HG02642 (cell line): ENCODE data around the gene PRKCA.

Experiments used
- ATAC-seq: cut with Tn5 transposase; IDR thresholded peaks from one replicate; pipeline ENCODE4 v1.9.1; 2021; ENCODE audit warnings: mild to moderate bottlenecking; ENCODE audit not compliant: unreplicated experiment, poor library complexity

PRKCA gene

DNA sequence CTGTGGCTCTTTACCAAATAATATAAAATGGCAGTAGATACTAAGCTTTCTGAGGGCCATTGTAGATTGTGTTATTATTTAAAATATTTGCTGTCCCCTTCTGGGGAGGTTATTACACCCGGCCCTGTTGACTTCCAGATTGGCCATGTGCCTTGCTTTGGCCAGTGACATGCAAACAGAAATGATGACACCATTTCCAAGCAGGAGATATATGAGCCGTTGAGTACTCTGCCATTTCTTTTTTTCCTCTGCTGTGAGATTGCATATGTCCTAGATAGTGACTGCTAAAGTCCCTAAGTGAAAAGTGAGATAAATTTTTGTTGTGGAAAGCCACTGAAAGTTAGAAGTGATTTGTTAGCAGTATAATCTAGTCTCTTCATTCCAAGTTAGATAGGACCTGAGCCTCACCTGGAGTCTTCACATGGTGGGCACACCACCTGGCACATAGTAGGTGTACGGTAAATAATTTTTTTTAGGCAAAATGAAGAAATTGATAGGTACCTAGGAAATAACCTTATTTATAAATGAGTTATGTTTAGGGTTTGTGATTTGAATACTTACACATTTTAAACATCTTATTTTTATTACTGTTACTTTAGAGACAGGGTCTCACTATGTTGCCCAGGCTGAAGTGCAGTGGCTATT is 328.5 kb downstream of the PRKCA start:
- no peak for ATAC-seq

DNA sequence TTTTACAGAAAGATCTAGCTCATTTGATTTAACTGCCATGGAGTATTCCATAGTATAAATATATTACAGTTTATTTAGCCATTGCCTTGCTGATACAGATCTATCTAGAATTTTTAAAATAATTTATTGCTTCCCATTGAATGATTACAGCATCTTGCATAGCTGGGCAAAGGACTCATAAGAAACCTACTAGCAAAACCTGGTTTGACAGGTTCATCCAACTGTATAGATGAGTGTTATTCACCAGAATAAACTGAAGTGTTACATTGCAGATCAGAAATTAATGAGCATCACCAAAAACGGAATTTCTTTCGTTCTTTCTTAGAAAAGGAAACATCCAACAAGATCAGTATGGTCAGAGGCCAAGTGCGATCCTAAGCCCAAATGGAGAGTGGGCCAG is 330.3 kb downstream of the PRKCA start:
- no peak for ATAC-seq

DNA sequence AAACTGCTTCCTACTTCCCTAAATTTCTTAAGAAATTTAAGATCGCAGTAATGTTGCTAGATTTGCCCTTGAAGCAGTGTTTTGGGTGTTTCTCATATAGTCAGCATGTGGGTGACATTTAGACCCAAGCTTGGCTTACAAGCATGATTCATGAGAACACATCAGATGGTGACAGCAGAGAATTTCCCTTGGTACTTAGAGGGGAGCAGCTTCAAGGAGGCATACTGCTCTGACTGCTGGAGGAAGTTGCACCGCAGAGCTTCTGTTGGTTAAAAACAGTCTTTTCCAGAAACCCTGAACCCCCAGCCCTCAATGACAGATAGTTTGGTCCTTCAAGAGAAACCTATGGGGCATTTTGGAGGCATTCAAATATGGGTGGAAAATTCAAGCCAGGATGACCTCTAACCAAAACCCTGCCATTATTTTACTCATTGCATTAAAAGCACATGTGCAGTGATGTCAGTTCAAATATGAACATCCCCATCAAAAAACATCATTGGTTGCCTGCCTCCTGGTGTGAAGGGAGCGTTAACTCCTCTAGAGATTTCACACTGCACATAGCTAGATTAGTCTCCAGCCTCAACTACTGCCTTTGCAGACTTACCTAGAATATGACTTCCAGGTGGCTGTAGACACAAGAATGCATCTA is 331.0 kb downstream of the PRKCA start:
- ATAC-seq: no peak

DNA sequence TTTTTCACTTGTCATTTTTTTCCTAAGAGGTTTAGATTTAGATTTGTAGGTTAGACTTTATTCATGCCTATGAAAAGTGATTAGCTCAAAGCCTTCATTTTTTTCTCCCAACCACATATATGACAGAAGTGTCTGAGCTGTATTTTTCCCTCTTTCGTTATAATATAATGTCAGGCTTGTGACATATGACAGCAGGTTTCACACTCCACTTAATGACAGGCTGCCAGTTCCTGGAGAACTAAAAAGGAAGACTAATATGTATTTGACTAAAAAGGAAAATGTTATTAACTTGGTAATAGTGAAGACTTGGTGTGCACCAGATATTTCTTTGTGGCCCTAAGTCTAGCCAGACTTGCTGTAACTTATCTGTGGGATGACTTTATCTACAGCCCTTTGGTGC is 331.8 kb downstream of the PRKCA start:
- no peak for ATAC-seq

DNA sequence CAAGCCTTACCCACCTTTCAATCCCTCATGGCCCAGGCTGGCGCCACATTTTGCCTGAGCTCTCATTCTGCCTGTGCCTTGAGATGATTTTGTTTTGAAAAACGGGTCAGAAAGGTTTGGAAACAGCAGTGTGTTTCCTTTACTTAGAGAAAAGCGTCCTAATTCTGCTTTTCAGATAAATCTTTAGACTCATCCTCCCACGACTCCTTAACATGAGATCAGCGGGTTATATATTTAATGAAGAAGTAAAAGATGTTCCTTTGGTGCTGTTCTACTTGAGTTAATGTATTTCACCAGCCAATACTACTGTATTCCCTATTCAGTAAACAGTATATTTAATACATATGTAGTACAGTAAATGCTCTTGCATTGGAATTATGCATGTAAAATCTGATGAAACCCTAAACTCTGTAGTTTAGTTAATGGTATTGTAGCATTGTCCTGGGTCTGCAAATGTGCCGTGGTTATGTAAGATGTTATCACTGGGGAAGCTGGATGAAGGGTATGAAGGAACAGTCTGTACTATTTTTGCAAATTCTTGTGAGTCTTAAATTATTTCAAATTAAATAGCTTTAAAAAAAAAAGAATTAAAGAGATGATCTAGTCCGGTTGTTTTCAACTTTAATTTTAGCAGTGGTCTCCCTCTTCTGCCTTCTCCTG is 333.1 kb downstream of the PRKCA start:
- no peak for ATAC-seq

DNA sequence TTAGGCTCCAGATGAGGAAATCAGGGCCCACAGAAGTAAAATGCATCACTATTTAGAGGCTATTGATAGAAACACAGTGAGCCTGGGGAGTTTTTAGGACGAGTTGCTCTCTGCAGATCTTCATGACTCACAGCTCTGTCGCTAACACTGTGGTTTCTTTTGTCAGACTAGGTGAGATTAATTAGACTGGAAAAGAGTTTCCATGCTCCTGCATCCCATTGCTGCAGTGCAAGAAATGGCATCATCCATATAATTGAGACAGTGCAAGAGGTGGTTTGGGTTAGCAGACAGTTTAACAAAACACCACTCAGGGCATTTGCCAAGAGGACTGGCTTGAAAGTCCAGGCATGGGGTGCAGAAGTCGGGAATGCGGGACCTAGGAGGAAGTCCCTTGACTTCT is 333.7 kb downstream of the PRKCA start:
- no peak for ATAC-seq

DNA sequence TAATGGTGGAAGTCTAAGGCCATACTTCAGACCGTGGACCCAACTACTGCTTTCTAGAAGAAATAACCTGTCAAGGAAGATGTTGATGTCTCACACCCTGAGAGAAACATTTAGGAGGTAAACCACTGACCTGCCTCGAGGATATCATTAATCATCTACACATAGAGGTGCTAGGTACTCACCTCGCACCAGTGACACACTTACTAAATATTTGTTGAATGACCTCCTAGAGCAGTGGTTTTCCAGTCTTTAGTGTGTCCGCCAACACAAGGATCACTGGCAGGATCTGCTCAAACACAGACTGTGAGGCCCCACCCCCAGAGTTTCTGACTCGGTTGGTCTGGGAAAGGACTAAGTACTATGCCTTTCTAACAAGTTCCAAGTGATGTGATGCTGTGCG is 335.1 kb downstream of the PRKCA start:
- no peak for ATAC-seq

DNA sequence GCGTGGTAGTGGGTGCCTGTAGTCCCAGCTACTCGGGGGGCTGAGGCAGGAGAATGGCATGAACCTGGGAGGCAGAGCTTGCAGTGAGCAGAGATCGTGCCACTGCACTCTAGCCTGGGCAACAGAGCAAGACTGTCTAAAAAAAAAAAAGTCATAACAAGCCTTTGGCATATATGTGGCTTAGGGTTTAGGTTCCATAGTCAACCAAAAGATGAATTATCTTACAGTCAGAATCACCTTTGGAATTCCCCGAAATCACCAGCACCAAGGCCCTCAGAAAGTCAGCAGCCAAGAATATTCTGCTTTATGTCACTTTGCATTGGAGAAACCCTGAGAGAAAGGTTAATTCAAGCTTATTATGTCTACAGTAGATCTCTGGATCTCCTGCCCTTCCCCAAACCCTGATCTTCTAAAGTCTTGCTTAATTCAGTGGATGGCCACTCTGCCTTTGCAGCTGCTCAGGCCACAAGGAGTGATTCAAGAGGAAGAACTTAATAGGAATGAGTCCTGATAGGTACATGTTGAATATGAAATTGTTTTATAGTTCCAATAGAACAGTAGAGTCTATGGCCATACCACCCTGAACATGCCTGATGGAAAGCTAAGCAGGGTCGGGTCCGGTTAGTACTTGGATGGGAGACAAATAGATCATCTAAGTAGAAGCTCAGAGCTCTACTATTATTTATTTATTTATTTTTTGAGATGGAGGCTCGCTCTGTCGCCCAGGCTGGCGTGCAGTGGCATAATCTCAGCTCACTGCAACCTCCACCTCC is 336.5 kb downstream of the PRKCA start:
- ATAC-seq: no peak

DNA sequence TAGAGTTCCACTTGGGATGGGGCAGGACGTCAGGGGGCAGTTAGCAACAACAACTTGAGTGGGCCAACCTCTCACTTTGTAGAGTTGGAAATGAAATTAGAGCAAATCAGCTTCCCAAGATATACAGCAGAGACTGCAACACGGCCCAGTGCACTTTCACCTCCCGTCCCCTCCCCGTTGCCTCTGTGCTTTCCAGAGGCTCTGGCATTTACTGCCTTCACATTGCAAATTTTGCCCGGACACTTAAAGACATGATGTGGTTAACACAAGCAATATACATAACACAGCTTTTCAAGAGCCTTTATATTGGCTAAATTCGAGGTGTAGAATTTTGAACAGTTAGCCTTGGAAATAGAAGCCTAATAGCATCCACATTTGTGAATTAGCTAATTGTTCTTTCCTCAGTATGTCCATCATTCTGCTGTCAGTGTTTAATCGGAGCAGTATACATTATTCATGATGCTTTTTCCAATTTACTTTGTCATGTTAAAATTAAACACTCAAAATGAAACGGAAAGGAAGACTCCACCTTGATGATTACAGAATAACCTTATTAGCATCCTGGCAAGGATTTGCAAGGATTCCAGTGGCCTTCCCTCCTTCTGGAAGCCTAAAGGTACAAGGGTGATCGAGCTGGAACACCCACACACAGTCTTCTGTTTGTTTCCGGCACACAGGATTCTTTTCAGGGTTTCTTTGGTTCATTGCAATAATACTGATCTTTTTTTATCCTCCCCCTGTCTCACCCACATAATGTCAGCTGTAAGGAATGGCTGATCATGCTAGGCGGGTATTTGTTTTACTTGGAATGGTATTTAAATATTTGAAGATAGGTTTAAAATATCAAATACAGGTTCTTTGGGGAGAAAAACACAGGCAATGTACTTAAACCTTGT is 341.6 kb downstream of the PRKCA start:
- no peak for ATAC-seq

DNA sequence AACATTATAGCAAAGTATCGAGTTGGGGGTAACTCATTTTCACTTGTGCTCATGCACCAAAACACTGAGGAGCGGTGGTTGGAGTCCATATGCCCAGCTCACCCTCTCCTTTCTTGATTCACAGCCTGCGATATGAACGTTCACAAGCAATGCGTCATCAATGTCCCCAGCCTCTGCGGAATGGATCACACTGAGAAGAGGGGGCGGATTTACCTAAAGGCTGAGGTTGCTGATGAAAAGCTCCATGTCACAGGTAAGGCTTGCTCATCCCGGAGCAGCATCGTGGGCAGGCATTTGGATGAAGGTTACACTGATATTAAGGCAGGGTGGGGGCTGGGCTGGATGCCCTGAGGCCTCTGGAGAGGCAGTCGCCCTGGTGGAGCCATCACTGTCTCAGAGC is 342.8 kb downstream of the PRKCA start:
- no peak for ATAC-seq

DNA sequence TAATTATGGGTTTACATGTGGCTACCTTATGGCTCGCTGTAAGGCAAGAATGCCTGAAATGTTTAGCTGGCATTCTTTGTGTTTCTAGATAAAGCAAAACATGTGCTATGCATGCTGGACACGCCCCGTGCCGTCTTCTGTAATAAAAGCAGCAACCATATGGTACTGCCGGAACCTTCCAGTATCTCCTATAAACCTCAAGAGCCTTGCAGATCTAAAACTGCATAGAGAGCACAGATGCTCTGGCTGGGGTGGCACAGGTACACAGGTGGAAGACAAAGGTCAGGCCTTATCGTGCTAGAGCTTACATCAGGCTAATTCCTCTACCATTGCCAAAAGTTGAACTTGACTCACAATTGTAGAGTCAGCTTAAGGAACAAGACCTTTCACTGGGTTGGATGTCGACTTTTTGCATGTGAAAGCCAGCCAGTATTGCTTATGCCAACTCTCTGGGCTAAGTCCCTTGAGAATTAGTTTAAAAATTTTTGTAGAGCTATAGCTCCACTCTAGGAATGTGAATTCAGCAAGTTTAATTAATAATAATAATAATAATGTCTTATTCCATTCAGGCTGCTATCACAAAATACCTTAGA is 345.1 kb downstream of the PRKCA start:
- ATAC-seq: no peak

DNA sequence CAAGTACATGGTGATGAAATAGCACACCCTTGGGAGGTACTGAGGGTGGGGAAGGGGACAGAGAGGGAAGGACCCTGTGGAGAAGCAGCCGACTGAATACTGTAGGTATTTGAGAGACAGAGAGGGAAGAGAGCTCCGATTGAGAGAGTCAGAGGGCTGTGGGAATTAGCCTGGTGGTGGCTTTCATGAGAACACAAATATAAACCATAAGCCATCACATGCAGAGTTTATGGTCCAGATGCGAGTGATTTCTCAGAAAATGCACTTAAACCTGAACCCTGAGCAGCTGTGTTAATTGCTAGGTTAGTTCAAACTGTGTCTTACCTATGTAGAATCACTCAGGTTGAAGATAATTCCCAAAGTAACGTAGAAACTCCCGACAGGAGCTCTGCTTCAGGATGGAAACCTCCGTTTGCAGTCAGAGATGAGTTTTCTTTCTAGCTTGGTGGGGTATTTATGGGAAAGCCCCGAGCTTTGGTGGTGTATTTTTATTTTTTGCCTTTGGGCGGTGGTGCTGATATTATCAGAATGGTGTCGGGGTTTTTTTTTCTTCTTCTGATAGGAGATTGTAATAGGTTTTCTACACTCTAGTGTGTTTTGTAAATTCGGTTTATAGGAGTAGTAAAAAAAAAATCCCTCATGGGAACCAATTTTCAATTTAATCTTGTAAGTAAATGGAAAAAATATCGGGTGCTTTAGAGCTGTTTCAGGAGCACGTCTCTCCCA is 347.6 kb downstream of the PRKCA start:
- no peak for ATAC-seq

DNA sequence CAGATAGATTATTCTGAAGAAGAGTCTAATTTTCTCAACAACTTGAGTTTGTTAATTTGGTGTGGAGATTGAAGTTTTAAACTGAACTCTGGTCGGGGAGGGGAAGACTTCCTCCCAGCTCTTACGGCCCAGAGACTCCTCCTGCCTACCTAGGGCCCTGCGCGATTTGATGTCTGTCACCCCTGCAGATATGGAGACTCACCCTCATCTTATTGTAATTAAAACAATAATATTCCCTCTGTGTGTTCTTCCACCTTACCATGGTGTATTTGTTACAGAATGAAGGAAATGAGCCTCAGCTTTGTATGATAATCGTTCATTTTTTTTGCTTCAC is 348.1 kb downstream of the PRKCA start:
- no peak for ATAC-seq

DNA sequence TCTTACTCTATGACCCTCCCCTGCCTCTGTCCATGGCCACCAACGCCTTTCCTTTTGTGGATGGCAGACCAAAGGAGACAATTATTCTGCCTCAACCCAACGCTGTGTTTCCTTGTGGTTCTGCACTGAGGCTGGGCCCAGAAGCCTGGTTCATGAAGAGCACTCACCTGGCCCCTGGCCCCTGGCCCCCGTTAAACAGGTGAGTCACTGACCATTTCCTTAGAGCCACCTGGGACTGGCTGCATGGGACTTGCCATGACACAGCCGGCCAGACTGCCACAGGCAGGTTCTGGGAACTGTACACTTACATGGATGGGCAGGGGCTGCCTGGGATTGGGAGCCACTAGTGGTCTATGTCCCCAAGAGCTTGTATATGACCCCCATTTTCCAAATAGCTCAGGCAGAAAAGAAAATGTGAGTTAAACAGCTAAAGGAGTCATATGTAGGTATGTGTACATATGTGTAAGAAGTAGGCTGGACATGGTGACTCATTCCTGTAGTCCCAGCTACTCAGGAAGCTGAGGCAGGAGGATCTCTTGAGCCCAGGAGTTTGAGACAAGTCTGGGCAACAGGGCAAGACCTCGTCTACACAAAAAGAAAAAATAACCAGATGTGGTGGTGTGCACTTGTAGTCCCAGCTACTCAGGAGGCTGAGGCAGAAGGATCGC is 350.6 kb downstream of the PRKCA start:
- ATAC-seq: no peak

DNA sequence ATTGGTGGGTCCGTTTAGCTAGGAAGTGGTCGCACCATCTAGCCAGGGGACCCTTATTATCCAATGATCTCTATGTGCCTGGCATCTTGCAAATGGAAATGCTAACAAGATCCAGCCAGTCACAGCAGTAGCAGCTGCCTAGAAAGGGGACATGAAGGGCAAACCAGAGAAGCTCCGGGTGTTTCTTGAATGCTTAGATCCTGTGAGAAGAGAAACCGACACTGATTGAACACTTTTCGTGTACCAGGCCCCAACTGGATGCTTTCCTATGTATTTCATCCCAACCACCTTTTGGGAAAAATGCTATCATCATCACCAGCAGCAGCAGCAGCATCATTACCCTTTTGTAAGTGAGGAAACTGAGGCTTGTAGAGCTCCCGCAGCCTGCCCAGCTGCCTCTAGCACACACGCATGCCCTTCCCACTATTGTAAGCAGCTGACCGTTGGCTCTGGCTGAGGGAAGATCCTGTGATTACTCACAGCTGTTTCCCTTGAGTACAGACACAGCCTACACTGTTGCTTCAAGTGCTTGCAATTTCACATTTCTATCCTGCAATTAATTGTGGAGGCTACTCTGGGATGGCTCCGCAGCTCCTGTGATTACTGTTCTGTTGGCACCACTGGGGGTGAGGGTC is 351.8 kb downstream of the PRKCA start:
- ATAC-seq: no peak

DNA sequence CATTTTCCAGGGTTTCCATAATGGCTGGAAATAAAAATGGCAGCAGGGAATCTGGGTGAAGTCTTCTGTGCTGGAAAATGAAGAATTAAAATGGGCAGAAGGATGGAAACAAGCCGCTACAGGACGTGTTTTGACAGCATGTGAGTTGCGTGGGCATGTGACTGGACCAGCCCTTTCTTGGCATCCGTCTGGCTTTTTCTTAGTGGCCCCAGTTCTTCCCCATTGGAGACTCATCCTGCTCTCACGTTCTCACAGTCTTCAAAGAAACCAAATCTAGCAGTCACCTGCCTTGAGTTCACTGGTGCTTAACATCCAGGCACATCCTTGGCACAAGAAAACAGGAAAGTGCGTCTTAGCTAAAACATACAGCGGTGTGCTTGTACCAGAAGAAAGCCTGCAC is 352.4 kb downstream of the PRKCA start:
- no peak for ATAC-seq

DNA sequence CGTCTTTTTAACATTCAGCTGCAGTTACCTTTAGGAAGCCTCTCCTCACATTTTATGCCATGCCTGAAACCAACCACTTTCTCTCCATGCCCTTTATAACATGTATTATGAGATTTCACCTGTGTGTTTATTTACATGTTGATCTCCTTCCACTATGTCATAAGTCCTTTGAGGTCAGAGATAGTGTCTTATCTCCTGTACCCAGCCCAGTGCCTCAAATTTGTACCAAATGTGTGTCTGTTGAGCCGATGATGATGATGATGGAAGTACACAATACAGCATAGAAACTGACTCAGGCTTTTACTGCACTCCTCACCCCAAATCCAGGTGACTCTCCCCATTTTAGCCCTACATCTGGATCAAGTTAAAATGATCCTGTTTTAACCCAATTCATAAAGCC is 353.0 kb downstream of the PRKCA start:
- no peak for ATAC-seq

DNA sequence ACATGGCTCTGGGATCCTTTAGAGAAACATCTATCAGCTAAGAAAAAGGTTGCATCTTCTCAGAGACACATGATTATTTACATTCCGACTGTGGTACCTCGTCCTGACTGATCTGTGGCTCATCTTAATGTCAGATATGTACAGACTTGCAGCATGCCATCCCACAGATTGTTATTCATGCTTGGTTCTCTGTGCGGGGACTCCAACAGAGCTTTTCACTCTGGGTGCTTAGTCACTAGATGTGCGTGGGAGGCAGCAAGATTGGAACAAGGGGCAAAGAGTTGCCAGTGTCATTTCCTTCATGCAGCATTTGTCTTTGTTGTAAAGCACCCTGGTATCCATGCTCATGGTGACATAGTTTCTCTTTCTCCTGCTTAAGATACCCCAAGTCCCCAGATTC is 353.4 kb downstream of the PRKCA start:
- no peak for ATAC-seq
